ENCODE measurements around the gene KBTBD4.
"Not testable (repeated sequence)": the region's sequence is repeated elsewhere in the genome, so short reads cannot be mapped to it uniquely, and the experiment has no call there.

Gene KBTBD4

GRCh38 chr11:47589977-47590861, 11.4 kb upstream of the KBTBD4 start:
- peak; percentile 86 for DNase-seq

GRCh38 chr11:47589584-47589976, 10.8 kb upstream of the KBTBD4 start:
- DNase-seq, result no peak

GRCh38 chr11:47589118-47589517, 10.3 kb upstream of the KBTBD4 start:
- no peak for DNase-seq

GRCh38 chr11:47587723-47588326, 9.1 kb upstream of the KBTBD4 start:
- DNase-seq, result no peak

GRCh38 chr11:47587039-47587716, 8.4 kb upstream of the KBTBD4 start:
- DNase-seq, result no peak

GRCh38 chr11:47586098-47586855, 7.5 kb upstream of the KBTBD4 start, which contains the start of gene FAM180B:
Gene FAM180B (plus strand): TSS chr11:47586678. CDS start chr11:47586769, 91 bp downstream.
- no peak for DNase-seq

- no peak for DNase-seq
Measured at GRCh38 chr11:47583844-47584243, 5.1 kb upstream of the KBTBD4 start.

- no peak for DNase-seq
Measured at GRCh38 chr11:47577460-47578041, 1.2 kb downstream of the KBTBD4 start.

- DNase-seq, result no peak
Measured at GRCh38 chr11:47573321-47573720, 5.4 kb downstream of the KBTBD4 start.

- DNase-seq, result no peak
Measured at GRCh38 chr11:47572715-47573255, 6.0 kb downstream of the KBTBD4 start.

- no peak for DNase-seq
Measured at GRCh38 chr11:47571895-47572294, 6.9 kb downstream of the KBTBD4 start.

GRCh38 chr11:47571357-47571729, 7.4 kb downstream of the KBTBD4 start:
- DNase-seq, result no peak

GRCh38 chr11:47570651-47571356, 8.0 kb downstream of the KBTBD4 start:
- DNase-seq, result no peak

- no peak for DNase-seq
Measured at GRCh38 chr11:47569646-47570045, 9.1 kb downstream of the KBTBD4 start.

- no peak for DNase-seq
Measured at GRCh38 chr11:47566149-47566698, 12.5 kb downstream of the KBTBD4 start.

- DNase-seq, result peak; percentile 81
Measured at GRCh38 chr11:47565340-47566148, 13.2 kb downstream of the KBTBD4 start, which contains the start of gene PTPMT1. Gene PTPMT1 (plus strand): TSS chr11:47565599. CDS start chr11:47565623, 24 bp downstream.

- no peak for DNase-seq
Measured at GRCh38 chr11:47564933-47565339, 13.8 kb downstream of the KBTBD4 start.

GRCh38 chr11:47564366-47564765, 14.4 kb downstream of the KBTBD4 start:
- not testable (repeated sequence) for DNase-seq

GRCh38 chr11:47562393-47562792, 16.4 kb downstream of the KBTBD4 start:
- not testable (repeated sequence) for DNase-seq

- no peak for DNase-seq
Measured at GRCh38 chr11:47560426-47560825, 18.3 kb downstream of the KBTBD4 start.

Measured in eye (tissue), 1 donor.